Eye (tissue), 1 donor: ENCODE data around the gene SNTG2.
"Not testable (repeated sequence)": the region's sequence is repeated elsewhere in the genome, so short reads cannot be mapped to it uniquely, and the experiment has no call there.

Experiments used
- DNase-seq: peaks from one replicate; pipeline ENCODE4 v3.0.0-alpha.2; 2015

Gene SNTG2

GRCh38 chr2:1060372-1060771 lies 109.7 kb downstream of the SNTG2 start:
- DNase-seq: no peak

- no peak for DNase-seq
Observed at GRCh38 chr2:1060987-1061386, 110.3 kb downstream of the SNTG2 start.

GRCh38 chr2:1068241-1068640 lies 117.6 kb downstream of the SNTG2 start:
- no peak for DNase-seq

GRCh38 chr2:1068822-1069221 lies 118.2 kb downstream of the SNTG2 start:
- no peak for DNase-seq

- no peak for DNase-seq
Observed at GRCh38 chr2:1069847-1070246, 119.2 kb downstream of the SNTG2 start.

- no peak for DNase-seq
Observed at GRCh38 chr2:1070601-1071000, 120.0 kb downstream of the SNTG2 start.

GRCh38 chr2:1071650-1072049 lies 121.0 kb downstream of the SNTG2 start:
- no peak for DNase-seq

GRCh38 chr2:1072250-1072649 lies 121.6 kb downstream of the SNTG2 start:
- no peak for DNase-seq

GRCh38 chr2:1077911-1078310 lies 127.3 kb downstream of the SNTG2 start:
- no peak for DNase-seq

- no peak for DNase-seq
Observed at GRCh38 chr2:1078326-1078725, 127.7 kb downstream of the SNTG2 start.

GRCh38 chr2:1079873-1080799 lies 129.5 kb downstream of the SNTG2 start:
- DNase-seq: no peak

GRCh38 chr2:1081451-1082225 lies 131.0 kb downstream of the SNTG2 start:
- no peak for DNase-seq

GRCh38 chr2:1082456-1083205 lies 132.0 kb downstream of the SNTG2 start:
- peak; percentile 33 for DNase-seq

- no peak for DNase-seq
Observed at GRCh38 chr2:1088192-1088860, 137.7 kb downstream of the SNTG2 start.

GRCh38 chr2:1088940-1089339 lies 138.3 kb downstream of the SNTG2 start:
- no peak for DNase-seq

- DNase-seq: no peak
Observed at GRCh38 chr2:1091895-1092585, 141.4 kb downstream of the SNTG2 start.

- DNase-seq: not testable (repeated sequence)
Observed at GRCh38 chr2:1093668-1094067, 143.0 kb downstream of the SNTG2 start.

GRCh38 chr2:1097101-1097500 lies 146.5 kb downstream of the SNTG2 start:
- no peak for DNase-seq

GRCh38 chr2:1099418-1099817 lies 148.8 kb downstream of the SNTG2 start:
- no peak for DNase-seq

- no peak for DNase-seq
Observed at GRCh38 chr2:1101011-1101782, 150.5 kb downstream of the SNTG2 start.

GRCh38 chr2:1101982-1102590 lies 151.4 kb downstream of the SNTG2 start:
- DNase-seq: peak; percentile 13
